ENCODE data around the gene CPLANE2.
A peak's percentile ranks its signal among the peaks of the same experiment; 100 is the strongest.

The CPLANE2 gene

GRCh38 chr1:16191309-16191708 is 45.7 kb downstream of the CPLANE2 start:
- DNase-seq (ENCODE audit: low read depth in 2 of 2): no peak

DNA sequence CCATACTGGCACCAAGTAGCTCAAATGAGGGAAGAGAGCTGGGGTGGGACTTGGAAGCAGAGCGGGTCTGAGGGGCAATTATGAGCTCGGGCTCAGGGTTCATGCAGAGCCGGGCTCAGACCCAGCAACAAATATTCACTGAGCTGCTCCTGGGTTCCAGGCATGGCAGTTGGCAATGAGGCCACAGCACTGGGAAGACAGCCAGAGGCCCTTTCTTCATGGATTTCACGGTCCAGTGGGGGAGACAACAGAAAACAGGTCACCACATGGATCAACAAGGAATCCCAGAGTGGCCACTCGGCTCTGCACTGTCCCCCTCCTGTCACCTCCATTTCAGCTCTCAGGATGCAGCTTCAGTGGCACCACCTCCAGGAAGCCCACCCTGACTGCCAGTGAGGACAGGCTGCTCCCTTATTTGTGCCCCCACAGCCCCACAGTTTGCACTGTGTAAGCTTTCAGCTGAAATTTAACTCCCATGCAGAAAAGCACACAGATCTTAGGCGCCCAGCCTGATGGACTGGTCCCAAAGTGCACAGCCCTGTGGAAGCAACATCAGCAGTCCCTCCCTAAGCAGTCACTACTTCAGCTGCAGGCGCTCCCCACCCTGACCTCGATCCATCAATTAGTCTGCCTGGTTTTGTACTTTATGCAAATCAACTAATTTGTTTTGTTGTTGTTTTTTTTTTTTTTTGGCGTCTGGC is 46.9 kb downstream of the CPLANE2 start:
- DNase-seq (ENCODE audit: low read depth in 2 of 2): no peak

DNA sequence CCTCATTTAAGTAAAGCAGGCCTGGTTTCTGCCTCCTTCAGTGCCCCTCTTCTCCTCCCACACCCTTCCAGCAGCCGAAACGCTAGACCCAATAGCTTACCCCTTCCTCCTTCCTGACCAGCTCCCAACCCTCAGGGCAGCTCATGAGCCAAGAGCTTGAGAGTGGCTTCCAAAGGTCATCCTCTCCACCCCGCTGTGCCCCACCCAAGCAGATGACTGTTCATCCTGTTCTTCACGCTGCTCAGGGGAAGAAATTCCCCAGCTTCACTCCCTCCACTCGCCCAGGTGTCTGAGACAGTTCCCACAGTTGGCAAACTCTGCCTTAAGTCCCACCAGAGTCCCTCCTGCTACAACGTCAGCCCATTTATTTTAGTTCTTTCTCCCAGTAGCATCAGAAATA is 48.0 kb downstream of the CPLANE2 start:
- DNase-seq (ENCODE audit: low read depth in 2 of 2): no peak

DNA sequence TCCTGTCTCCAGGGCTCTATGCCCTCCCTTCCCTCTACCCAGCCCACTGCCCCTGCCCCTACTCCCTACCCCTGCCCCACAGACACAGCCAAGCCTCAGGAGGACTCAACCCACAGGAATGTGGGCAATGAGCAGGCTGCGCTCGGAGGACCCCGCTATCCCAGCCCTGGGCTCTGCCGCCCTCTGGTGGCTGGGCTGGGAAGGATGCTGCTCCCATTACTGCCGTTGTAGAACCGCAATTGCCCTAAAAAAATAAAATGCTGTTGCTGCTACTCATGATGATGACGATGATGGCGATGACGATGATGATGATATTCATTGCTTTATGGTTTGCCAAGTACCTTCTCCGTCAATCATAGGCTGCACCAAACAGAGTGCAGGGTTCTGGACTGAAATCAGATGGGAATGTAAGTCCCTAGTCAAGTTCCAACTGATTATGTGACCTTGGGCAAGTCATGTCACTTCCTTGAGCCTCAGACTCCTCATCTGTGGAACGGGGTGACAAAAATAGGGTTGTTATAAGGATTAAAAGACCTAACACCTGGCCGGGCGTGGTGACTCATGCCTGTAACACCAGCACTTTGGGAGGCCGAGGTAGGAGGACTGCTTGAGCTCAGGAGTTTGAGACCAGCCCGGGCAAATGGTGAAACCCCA is 49.1 kb downstream of the CPLANE2 start:
- DNase-seq (ENCODE audit: low read depth in 2 of 2): peak; percentile 40 to 48

DNA sequence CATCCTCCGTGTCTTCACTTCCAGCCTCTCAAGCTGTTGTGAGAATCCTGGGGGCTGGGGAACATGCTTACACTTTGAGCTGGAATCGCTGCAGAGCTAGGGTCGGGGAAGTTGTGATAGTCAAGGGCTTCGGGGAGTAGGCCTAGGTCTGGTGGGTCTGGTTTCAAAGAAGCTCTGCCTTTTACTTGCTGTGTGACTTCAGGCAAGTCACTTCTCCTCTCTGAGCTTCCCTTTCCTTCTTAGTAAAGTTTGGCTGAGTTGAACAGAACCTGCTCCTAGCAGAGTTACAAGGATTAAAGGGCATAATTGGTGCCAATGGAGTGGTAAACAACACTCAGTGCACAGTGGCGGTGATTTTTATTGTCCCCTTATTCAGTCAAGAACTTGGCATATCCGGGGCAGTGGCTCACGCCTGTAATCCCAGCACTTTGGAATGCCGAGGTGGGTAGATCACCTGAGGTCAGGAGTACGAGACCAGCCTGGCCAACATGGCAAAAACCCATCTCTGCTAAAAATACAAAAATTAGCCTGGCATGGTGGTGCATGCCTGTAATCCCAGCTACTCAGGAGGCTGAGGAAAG is 50.2 kb downstream of the CPLANE2 start:
- DNase-seq (ENCODE audit: low read depth in 2 of 2): no peak

- DNase-seq (ENCODE audit: low read depth in 2 of 2): no peak
Observed at GRCh38 chr1:16184557-16185303, 52.3 kb downstream of the CPLANE2 start.

DNA sequence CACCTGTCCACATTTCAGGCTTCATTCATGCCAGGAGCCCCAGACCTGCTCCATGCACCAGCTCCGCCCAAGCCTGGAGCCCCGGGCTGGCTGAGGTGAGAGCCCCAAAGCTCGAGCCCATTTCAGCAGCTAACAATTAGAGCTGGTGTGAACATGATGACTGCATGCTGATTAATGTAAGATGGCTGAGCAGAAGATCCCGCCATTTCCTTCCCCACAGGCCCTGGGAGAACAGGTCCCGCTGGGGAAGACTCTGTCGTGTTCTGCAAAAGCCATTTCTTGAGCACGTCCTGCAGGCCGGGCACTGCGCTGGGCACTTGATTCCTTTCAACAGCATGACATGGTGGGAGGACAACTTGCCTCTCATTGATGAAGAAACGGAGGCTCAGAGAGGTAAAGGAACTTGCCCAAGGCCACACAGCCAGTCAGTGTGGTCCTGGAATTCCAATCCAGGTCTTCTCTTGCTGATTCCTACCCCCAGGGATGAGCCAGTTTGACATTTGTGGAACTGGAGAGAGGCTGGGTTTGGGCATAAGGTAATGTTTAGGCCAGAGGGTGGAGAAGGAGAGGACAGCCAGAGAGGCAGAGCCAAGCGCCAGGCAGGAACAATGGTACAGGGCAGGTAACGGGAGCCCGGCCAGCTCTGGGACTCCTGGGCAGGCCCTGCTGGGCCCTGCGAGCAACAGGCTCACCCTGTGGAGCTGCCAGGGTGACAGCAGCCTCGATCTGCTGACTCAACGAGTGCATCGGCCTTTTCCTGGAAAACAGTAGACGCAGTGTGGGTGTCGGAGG is 53.0 kb downstream of the CPLANE2 start:
- DNase-seq (ENCODE audit: low read depth in 2 of 2): no peak

GRCh38 chr1:16183179-16183578 is 53.8 kb downstream of the CPLANE2 start:
- peak in 1 of 2 experiments; percentile 26 for DNase-seq (ENCODE audit: low read depth in 2 of 2)

- DNase-seq (ENCODE audit: low read depth in 2 of 2): peak; percentile 64 to 66
Observed at GRCh38 chr1:16181887-16182719, 54.9 kb downstream of the CPLANE2 start.

Measured in fibroblast of skin of left quadriceps (primary cell).